A673 (cell line): ENCODE results near the gene ARHGAP6. TPM values are rescaled to one million over a fixed set of nuclear protein-coding genes. Genes with fewer than 3 reads are reported as not detected.
"Not testable (repeated sequence)": the region's sequence is repeated elsewhere in the genome, so short reads cannot be mapped to it uniquely, and the experiment has no call there.

ENCODE experiments used
- BruUV-seq: library from RNA; stranded (reverse); fragments of 400-500 nt; replicated peaks from 2 replicates; lab custom pipeline; 2021; lab: Mats Ljungman, UMichigan
- CTCF ChIA-PET: fragments of 300-600 bp; sonication (Branson Sonifier 250); formaldehyde crosslinking; loops from one replicate; lab custom pipeline; 2022; ENCODE audit warnings: antibody characterized with exemption; lab: Charles Lee
- POLR2A ChIA-PET: fragments of 300-600 bp; sonication (Branson Sonifier 250); formaldehyde crosslinking; loops from one replicate; lab custom pipeline; 2022; ENCODE audit warnings: antibody characterized with exemption; ENCODE audit not compliant: low non-redundant PET; lab: Charles Lee
- DNase-seq: peaks from one replicate; pipeline ENCODE4 v3.0.0-alpha.2; 2015; ENCODE audit warnings: low spot score
- H3K27ac ChIP-seq: fragments of 200-600 bp; sonication (generic); 2 replicates; pipeline ENCODE4 v1.5.1; 2016; ENCODE audit warnings: mixed run types, low read depth, mild to moderate bottlenecking, mixed read lengths, antibody characterized with exemption, low read length; ENCODE audit not compliant: poor library complexity, severe bottlenecking
- H3K27me3 ChIP-seq: fragments of 200-600 bp; sonication (generic); replicated peaks from 2 replicates; pipeline ENCODE4 v1.6.1; 2017; ENCODE audit warnings: mixed run types, low read depth, mild to moderate bottlenecking, mixed read lengths, antibody characterized with exemption, low read length; ENCODE audit not compliant: insufficient read depth, poor library complexity
- H3K36me3 ChIP-seq: fragments of 200-600 bp; sonication (generic); 2 replicates; pipeline ENCODE4 v1.6.1; 2016; ENCODE audit warnings: mixed run types, mild to moderate bottlenecking, mixed read lengths, antibody characterized with exemption, low read length; ENCODE audit not compliant: insufficient read depth, poor library complexity, severe bottlenecking
- H3K4me1 ChIP-seq: fragments of 200-600 bp; sonication (generic); 2 replicates; pipeline ENCODE4 v1.6.1; 2017; ENCODE audit warnings: mixed run types, mild to moderate bottlenecking, mixed read lengths, antibody characterized with exemption, low read length; ENCODE audit not compliant: insufficient read depth, poor library complexity, severe bottlenecking
- H3K4me3 ChIP-seq: fragments of 200-600 bp; sonication (generic); 2 replicates; pipeline ENCODE4 v1.5.1; 2016; ENCODE audit warnings: low read depth, mixed run types, mild to moderate bottlenecking, mixed read lengths, low read length; ENCODE audit not compliant: poor library complexity, severe bottlenecking
- H3K9me3 ChIP-seq: fragments of 200-600 bp; sonication (generic); 2 replicates; pipeline ENCODE4 v1.6.1; 2016; ENCODE audit warnings: mixed run types, low read depth, mild to moderate bottlenecking, mixed read lengths, antibody characterized with exemption, low read length; ENCODE audit not compliant: poor library complexity, severe bottlenecking
- EZH2 ChIP-seq: fragments of 200-600 bp; sonication (generic); IDR thresholded peaks from 2 replicates; pipeline ENCODE4 v1.6.1; 2017; ENCODE audit warnings: borderline replicate concordance, low read depth, mild to moderate bottlenecking, mixed read lengths, antibody characterized with exemption, low read length; ENCODE audit not compliant: poor library complexity, severe bottlenecking
- intact Hi-C: fragments of 100-400 bp; cut with micrococcal nuclease; formaldehyde crosslinking; loops from one replicate; pipeline ENCODE4 v1.10.0; 2022; ENCODE audit not compliant: unreplicated experiment
- total RNA-seq: library from RNA; stranded (reverse); gene quantifications from 2 replicates; pipeline ENCODE4 v1.2.3, GENCODE V29; 2021
- TF ChIP-seq, protein P1 (sequence below): fragments of 300-800, 200-600 bp; sonication (generic); conservative IDR thresholded peaks from 2 replicates; pipeline ENCODE4 v1.5.1; 2017; ENCODE audit warnings: low read depth, mild to moderate bottlenecking, antibody characterized with exemption, low read length, moderate library complexity, mixed read lengths

ARHGAP6 gene
- total RNA-seq, 1 experiment from 2014 or later = not detected

DNA sequence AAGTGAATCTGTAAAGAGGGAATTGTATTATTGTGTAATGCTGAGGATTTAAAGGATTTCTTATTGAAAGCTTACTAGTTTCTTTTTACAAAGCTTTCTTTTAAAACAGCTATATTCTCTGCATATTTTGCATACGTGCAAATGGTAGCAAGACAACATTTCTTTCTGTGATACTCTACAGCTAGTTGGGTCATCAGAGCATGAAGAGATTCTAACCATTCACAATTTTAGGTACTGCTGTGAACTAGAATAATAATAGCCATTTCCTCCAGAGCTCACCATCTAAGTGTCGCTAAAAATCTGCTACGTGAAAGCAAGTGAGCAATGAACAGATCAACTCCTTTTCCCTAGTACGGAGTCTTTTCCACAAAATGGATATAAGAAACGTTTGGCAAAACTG, 37.3 kb downstream of the ARHGAP6 start:
- no TSS peak for BruUV-seq
- H3K27ac ChIP-seq = no peak overlapping the region
- H3K4me1 ChIP-seq = no peaks in the 10 kb centered on the region
- no peak for TF ChIP-seq EZH2
- TF ChIP-seq, protein P1, sequence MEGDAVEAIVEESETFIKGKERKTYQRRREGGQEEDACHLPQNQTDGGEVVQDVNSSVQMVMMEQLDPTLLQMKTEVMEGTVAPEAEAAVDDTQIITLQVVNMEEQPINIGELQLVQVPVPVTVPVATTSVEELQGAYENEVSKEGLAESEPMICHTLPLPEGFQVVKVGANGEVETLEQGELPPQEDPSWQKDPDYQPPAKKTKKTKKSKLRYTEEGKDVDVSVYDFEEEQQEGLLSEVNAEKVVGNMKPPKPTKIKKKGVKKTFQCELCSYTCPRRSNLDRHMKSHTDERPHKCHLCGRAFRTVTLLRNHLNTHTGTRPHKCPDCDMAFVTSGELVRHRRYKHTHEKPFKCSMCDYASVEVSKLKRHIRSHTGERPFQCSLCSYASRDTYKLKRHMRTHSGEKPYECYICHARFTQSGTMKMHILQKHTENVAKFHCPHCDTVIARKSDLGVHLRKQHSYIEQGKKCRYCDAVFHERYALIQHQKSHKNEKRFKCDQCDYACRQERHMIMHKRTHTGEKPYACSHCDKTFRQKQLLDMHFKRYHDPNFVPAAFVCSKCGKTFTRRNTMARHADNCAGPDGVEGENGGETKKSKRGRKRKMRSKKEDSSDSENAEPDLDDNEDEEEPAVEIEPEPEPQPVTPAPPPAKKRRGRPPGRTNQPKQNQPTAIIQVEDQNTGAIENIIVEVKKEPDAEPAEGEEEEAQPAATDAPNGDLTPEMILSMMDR = no peak
- intact Hi-C loops = no loop called here
- peaks cover 4% of the 10 kb centered on the region for H3K27me3 ChIP-seq
- no peak overlapping the region for H3K4me3 ChIP-seq
- H3K36me3 ChIP-seq = no peaks in the 10 kb centered on the region
- CTCF ChIA-PET = no interaction called here
- H3K9me3 ChIP-seq = peaks cover 13% of the 10 kb centered on the region
- POLR2A ChIA-PET = no interaction called here
- no peak for DNase-seq

DNA sequence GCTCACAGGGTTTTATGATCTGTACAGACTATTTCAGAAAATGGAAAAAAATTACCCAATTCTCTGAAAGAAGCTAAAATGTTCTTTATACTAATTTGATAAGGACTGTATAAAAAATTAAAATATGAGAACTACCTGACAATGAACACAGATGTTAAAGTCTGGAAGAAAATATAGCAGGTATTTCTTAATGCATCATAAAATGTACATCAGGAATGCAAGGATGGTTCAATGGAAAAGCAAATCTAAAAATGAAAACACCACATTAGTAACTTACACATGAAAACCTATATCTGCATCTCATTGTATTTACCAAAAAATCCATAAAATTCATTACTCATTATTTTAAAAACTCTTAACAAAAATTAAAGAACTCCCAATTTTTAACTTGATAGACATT, 39.4 kb downstream of the ARHGAP6 start:
- peaks cover 13% of the 10 kb centered on the region for H3K9me3 ChIP-seq
- DNase-seq = no peak
- no peaks in the 10 kb centered on the region for H3K4me1 ChIP-seq
- CTCF ChIA-PET = no interaction called here
- BruUV-seq = no TSS peak
- no peak overlapping the region for H3K27ac ChIP-seq
- no peak overlapping the region for H3K4me3 ChIP-seq
- TF ChIP-seq, protein P1 = no peak
- TF ChIP-seq EZH2 = no peak
- peaks cover 4% of the 10 kb centered on the region for H3K27me3 ChIP-seq
- POLR2A ChIA-PET = no interaction called here
- no peaks in the 10 kb centered on the region for H3K36me3 ChIP-seq
- intact Hi-C loops = no loop called here

DNA sequence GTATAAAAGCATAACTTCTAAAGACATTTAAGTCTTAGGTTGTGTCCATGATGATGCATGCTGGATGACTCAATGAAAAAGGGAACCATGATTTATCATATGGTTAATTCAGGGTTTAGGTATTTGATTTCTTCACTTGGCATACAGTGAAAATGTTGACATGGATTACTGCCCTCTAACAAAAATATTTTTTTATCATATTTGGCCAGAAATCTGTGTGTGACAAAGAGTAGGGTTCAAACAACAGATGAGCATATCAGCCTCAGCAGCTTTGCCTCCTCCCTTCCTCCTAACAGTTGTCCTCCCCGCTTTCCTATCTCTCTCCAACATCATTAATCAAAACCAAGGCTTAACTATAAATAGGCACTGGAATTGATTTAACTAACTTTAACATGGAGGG, 46.3 kb downstream of the ARHGAP6 start:
- intact Hi-C loops = no loop called here
- no TSS peak for BruUV-seq
- ChIA-PET CTCF (no interaction called here), POLR2A (no interaction called here)
- no peak for DNase-seq
- Histone ChIP-seq H3K9me3 (no peaks in the 10 kb centered on the region), H3K36me3 (no peaks in the 10 kb centered on the region), H3K4me3 (no peak overlapping the region), H3K27me3 (no peaks in the 10 kb centered on the region), H3K4me1 (no peaks in the 10 kb centered on the region), H3K27ac (no peak overlapping the region)
- no peak for TF ChIP-seq EZH2
- TF ChIP-seq, protein P1 = no peak

GRCh38 chrX:11614253-11614652, 51.5 kb downstream of the ARHGAP6 start:
- H3K4me1 ChIP-seq, POLR2A ChIA-PET, BruUV-seq, intact Hi-C loops, H3K27ac ChIP-seq, H3K4me3 ChIP-seq, H3K9me3 ChIP-seq, H3K27me3 ChIP-seq, H3K36me3 ChIP-seq, DNase-seq: not testable (repeated sequence)
- CTCF ChIA-PET = interaction anchor here (0.8 kb wide), 1 partner anchor 1177 kb away, joined by 4 read pairs; no protein-coding TSS in a partner anchor
